Sigmoid colon (tissue), 4 donors: ENCODE data around the gene TBCD.

Experiments
- POLR2A ChIP-seq, 2 donors: fragments of 450-650 bp; IDR thresholded peaks; one replicate each; pipeline ENCODE4 v1.6.1; 2016; ENCODE audit warnings: antibody characterized with exemption in 2 of 2, mild to moderate bottlenecking in 2 of 2, moderate library complexity in 2 of 2
- POLR2AphosphoS5 ChIP-seq, 4 donors: sonication (generic); formaldehyde crosslinking; IDR thresholded peaks; one replicate each; pipeline ENCODE4 v1.6.1; 2017; ENCODE audit warnings: antibody characterized with exemption in 4 of 4
- TF ChIP-seq, protein P1 (sequence below), 4 experiments: fragments of 450-650 bp in 3 of 4; fragments of 200-600 bp in 1 of 4; IDR thresholded peaks; one replicate each; pipeline ENCODE4 v1.5.1; 2016 to 2019; ENCODE audit warnings: antibody characterized with exemption in 4 of 4, mild to moderate bottlenecking in 3 of 4, moderate library complexity in 2 of 4

DNA sequence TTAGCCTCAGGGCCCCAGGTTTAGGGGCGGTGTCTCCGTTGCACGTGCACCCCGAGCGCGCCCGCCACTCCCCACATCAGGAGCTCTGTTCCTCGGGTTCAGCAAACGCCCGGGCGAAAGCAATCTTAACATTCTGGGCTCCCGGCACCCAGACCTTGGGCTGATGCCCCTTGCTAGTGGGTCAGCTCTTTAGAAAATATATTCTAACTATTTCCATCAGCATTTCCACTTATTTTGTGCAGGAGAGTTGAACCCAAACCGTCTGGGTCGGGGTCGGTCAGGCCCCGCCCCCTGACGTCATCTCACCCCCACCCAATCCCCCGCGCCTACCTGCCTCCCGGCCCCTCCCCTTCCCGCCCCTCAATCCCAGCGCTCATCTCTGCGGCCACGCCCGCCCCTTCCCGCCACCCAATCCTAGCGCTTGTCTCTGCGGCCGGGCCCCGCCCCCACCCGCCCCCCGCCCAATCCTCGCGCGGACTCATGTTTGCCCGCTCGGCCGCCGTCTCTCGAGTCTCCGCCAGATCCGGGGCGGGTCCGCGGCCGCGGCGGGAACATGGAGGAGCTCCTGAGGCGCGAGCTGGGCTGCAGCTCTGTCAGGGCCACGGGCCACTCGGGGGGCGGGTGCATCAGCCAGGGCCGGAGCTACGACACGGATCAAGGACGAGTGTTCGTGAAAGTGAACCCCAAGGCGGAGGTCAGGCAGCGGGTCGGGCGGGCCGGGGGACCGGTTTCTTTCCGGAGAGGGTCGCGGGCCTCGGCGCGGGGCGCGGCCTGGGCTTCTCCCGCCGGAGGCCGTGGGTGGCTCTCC, 35.5 kb upstream of the TBCD start, which contains the start of gene FN3KRP:
- TF ChIP-seq POLR2AphosphoS5 (IDR thresholded peaks at IDR 0.05) = peak; percentile 76 to 82 (median 82)
- TF ChIP-seq, protein P1, sequence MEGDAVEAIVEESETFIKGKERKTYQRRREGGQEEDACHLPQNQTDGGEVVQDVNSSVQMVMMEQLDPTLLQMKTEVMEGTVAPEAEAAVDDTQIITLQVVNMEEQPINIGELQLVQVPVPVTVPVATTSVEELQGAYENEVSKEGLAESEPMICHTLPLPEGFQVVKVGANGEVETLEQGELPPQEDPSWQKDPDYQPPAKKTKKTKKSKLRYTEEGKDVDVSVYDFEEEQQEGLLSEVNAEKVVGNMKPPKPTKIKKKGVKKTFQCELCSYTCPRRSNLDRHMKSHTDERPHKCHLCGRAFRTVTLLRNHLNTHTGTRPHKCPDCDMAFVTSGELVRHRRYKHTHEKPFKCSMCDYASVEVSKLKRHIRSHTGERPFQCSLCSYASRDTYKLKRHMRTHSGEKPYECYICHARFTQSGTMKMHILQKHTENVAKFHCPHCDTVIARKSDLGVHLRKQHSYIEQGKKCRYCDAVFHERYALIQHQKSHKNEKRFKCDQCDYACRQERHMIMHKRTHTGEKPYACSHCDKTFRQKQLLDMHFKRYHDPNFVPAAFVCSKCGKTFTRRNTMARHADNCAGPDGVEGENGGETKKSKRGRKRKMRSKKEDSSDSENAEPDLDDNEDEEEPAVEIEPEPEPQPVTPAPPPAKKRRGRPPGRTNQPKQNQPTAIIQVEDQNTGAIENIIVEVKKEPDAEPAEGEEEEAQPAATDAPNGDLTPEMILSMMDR (IDR thresholded peaks at IDR 0.05) = no peak
- TF ChIP-seq POLR2A (IDR thresholded peaks at IDR 0.05) = peak in 1 of 2 donors; percentile 59
